ENCODE data around the gene POU2F3. TPM values are rescaled to one million over a fixed set of nuclear protein-coding genes. Genes with fewer than 3 reads are reported as not detected.

The POU2F3 gene
- total and polyA plus RNA-seq, 2 of the 4 experiments (the other 2 are of a cell fraction), result under 0.01 to 0.09 TPM

DNA sequence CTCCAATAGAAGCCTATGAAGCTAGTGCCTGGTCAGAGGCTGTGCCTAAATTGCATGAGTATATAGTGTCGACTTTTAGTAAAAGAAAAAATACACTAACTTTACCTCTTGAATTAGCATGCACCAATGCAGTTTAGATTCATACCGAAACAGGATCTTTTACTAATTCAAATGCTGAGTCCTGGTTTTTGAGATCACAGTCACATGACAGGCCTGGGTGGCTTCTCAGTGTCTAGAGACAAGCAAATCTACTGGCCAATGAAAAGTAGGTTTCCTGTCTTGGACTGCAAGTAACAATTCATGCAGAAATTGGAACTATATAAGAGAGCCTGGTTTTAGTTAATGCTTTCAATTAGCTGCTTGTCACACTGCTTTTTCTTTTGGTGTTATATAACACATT lies 103.5 kb downstream of the POU2F3 start:
- no peak overlapping the region for H2AFZ ChIP-seq (replicated peaks; ENCODE audit: low read length, poor library complexity)
- H3K9ac ChIP-seq (ENCODE audit: low read depth, low read length), result no peak overlapping the region
- no peaks in the 10 kb centered on the region for H3K27me3 ChIP-seq (ENCODE audit: control insufficient read depth, insufficient read depth, low read length)
- no peaks in the 10 kb centered on the region for H3K9me3 ChIP-seq (ENCODE audit: control insufficient read depth, insufficient read depth, low read length)
- H2BK15ac ChIP-seq (ENCODE audit: low read depth, low read length), result no peak overlapping the region
- H3K4me1 ChIP-seq (ENCODE audit: control insufficient read depth, insufficient read depth, low read length), result peaks cover 6% of the 10 kb centered on the region
- no peaks in the 10 kb centered on the region for H3K36me3 ChIP-seq (ENCODE audit: control insufficient read depth, insufficient read depth, low read length)
- no peak overlapping the region for H2BK5ac ChIP-seq (ENCODE audit: low read depth, low read length, poor library complexity, severe bottlenecking)
- peaks cover 0 to 46% of the 10 kb centered on the region in 2 experiments; a peak in 2 of 4 replicates for H3K79me1 ChIP-seq (ENCODE audit: low read depth in 1 of 2, low read length in 2 of 2)
- ChIA-PET POLR2A (ENCODE audit: unreplicated experiment) (no interaction called here), CTCF (no interaction called here)
- no peak overlapping the region for H3K4me3 ChIP-seq (ENCODE audit: insufficient read depth, low read depth, low read length)
- in situ Hi-C loops (cut with MboI; ENCODE audit: low sequenced_read_pairs), result loop anchor here (25.0 kb wide), 1 partner anchor 94 kb away; no protein-coding TSS in a partner anchor
- H4K20me1 ChIP-seq (ENCODE audit: insufficient read depth, low read length), result peaks cover 81% of the 10 kb centered on the region
- intact Hi-C loops (cut with micrococcal nuclease), result no loop called here
- no peak overlapping the region for H4K8ac ChIP-seq (ENCODE audit: low read depth in 2 of 2, low read length in 2 of 2)
- H2AK9ac ChIP-seq (replicated peaks; ENCODE audit: low read depth, low read length, poor library complexity), result no peak overlapping the region
- no peak overlapping the region for H2AK5ac ChIP-seq (ENCODE audit: low read depth, low read length)
- no peak overlapping the region for H3K18ac ChIP-seq (ENCODE audit: low read depth, low read length)
- H4K91ac ChIP-seq (ENCODE audit: insufficient read depth, low read depth, low read length), result no peak overlapping the region
- no peak overlapping the region; the same call in 1 of the 2 replicates for H3K4me2 ChIP-seq (ENCODE audit: low read depth, low read length)
- H3K4ac ChIP-seq (ENCODE audit: low read depth, low read length), result no peak overlapping the region
- no peak for TF ChIP-seq MAZ (IDR thresholded peaks at IDR 0.05; ENCODE audit: borderline replicate concordance, low read depth, low read length)
- TF ChIP-seq BHLHE40 (IDR thresholded peaks at IDR 0.05; ENCODE audit: low read depth, low read length), result no peak
- TF ChIP-seq RCOR1 (IDR thresholded peaks at IDR 0.05; ENCODE audit: insufficient replicate concordance, low read length), result no peak
- no peak for TF ChIP-seq SMC3 (IDR thresholded peaks at IDR 0.05; ENCODE audit: low read depth, low read length)
- ATAC-seq (ENCODE audit: low read depth) (no peak), DNase-seq (no peak)
- dilution Hi-C loops (cut with HindIII; ENCODE audit: low sequenced_read_pairs, unreplicated experiment), result no loop called here
- BruUV-seq (replicated peaks), result no TSS peak
- H3K14ac ChIP-seq (replicated peaks; ENCODE audit: low read depth, low read length), result no peak overlapping the region
- H2BK20ac ChIP-seq (ENCODE audit: low read depth, low read length), result no peak overlapping the region
- WGBS, 2 experiments (ENCODE audit: extremely low coverage in 2 of 2, insufficient read length in 1 of 2), result 100% methylated on average over 1 of the region's 2 CpGs; no CpG with 5 or more reads in 1 of the 2 experiments
- H2BK120ac ChIP-seq (ENCODE audit: low read depth, low read length), result no peak overlapping the region
- H3K9me1 ChIP-seq (ENCODE audit: insufficient read depth, low read length), result peaks cover 7% of the 10 kb centered on the region
- H3K56ac ChIP-seq (ENCODE audit: extremely low read depth, insufficient read depth, low read length), result no peak overlapping the region
- H3K27ac ChIP-seq (ENCODE audit: insufficient read depth, low read length), result no peak overlapping the region
- H3K23ac ChIP-seq (ENCODE audit: low read depth, low read length), result 0 out of 2 replicates have a peak overlapping the region, but pooled peaks have one; percentile 8
- no peak overlapping the region for H4K5ac ChIP-seq (ENCODE audit: low read depth, low read length)
